Neural cell (in vitro differentiated cells): ENCODE data around the gene CCDC150. TPM values are rescaled to one million over a fixed set of nuclear protein-coding genes. Genes with fewer than 3 reads are reported as not detected.

Experiments
- H2AFZ ChIP-seq: fragments of 200-600, 300-800 bp; sonication (generic), shearing (Covaris generic); 2 replicates; pipeline ENCODE4 v1.6.0; 2014; ENCODE audit warnings: low read depth, mild to moderate bottlenecking, antibody characterized with exemption, low read length, moderate library complexity
- H3F3A ChIP-seq: fragments of 200-600 bp; shearing (Covaris generic); 2 replicates; pipeline ENCODE4 v1.6.1; 2016; ENCODE audit warnings: mild to moderate bottlenecking, moderate library complexity, mixed read lengths, antibody characterized with exemption, low read length; ENCODE audit not compliant: insufficient read depth, poor library complexity, severe bottlenecking
- H3K27ac ChIP-seq: fragments of 200-600, 300-800 bp; sonication (generic), shearing (Covaris generic); 2 replicates; pipeline ENCODE4 v1.5.1; 2014; ENCODE audit warnings: mild to moderate bottlenecking, low read length, moderate library complexity
- H3K27me3 ChIP-seq: fragments of 300-800, 200-600 bp; sonication (generic), shearing (Covaris generic); 2 replicates; pipeline ENCODE4 v1.6.0; 2014; ENCODE audit warnings: mild to moderate bottlenecking, low read depth, low read length, moderate library complexity; ENCODE audit not compliant: insufficient read depth
- H3K36me3 ChIP-seq: fragments of 300-800, 200-600 bp; sonication (generic), shearing (Covaris generic); 2 replicates; pipeline ENCODE4 v1.5.1; 2014; ENCODE audit warnings: mild to moderate bottlenecking, antibody characterized with exemption, low read length, moderate library complexity; ENCODE audit not compliant: insufficient read depth
- H3K4me2 ChIP-seq: fragments of 300-800, 200-600 bp; sonication (generic), shearing (Covaris generic); 2 replicates; pipeline ENCODE4 v1.6.0; 2014; ENCODE audit warnings: mild to moderate bottlenecking, low read length
- H3K4me3 ChIP-seq: fragments of 300-800, 200-600 bp; sonication (generic), shearing (Covaris generic); 2 replicates; pipeline ENCODE4 v1.5.1; 2014; ENCODE audit warnings: mild to moderate bottlenecking, low read length, moderate library complexity
- H3K79me2 ChIP-seq: fragments of 200-600 bp; shearing (Covaris generic); replicated peaks from 2 replicates; pipeline ENCODE4 v1.6.0; 2014; ENCODE audit warnings: mild to moderate bottlenecking, low read length, moderate library complexity; ENCODE audit not compliant: insufficient read depth
- H3K9ac ChIP-seq: fragments of 300-800, 200-600 bp; sonication (generic), shearing (Covaris generic); 2 replicates; pipeline ENCODE4 v1.6.1; 2016; ENCODE audit warnings: mild to moderate bottlenecking, low read length, mixed read lengths
- H3K9me2 ChIP-seq: fragments of 200-600 bp; shearing (Covaris generic); 2 replicates; pipeline ENCODE4 v1.6.1; 2016; ENCODE audit warnings: mild to moderate bottlenecking, low read length, mixed read lengths; ENCODE audit not compliant: insufficient read depth
- H3K9me3 ChIP-seq: fragments of 200-600, 300-800 bp; sonication (generic), shearing (Covaris generic); 2 replicates; pipeline ENCODE4 v1.6.1; 2016; ENCODE audit warnings: mild to moderate bottlenecking, mixed run types, low read length, moderate library complexity, mixed read lengths
- H4K20me1 ChIP-seq: fragments of 200-600 bp; shearing (Covaris generic); 2 replicates; pipeline ENCODE4 v1.6.1; 2016; ENCODE audit warnings: mild to moderate bottlenecking, mixed run types; ENCODE audit not compliant: insufficient read depth
- EP300 ChIP-seq: fragments of 450-650 bp; conservative IDR thresholded peaks from 2 replicates; pipeline ENCODE4 v1.6.1; 2014; ENCODE audit warnings: antibody characterized with exemption, mild to moderate bottlenecking, moderate library complexity; ENCODE audit not compliant: poor library complexity, severe bottlenecking
- EZH2 ChIP-seq: fragments of 200-600, 300-800 bp; shearing (Covaris generic), sonication (generic); IDR thresholded peaks from 2 replicates; pipeline ENCODE4 v1.6.1; 2014; ENCODE audit warnings: antibody characterized with exemption, low read length, borderline replicate concordance, mild to moderate bottlenecking; ENCODE audit not compliant: insufficient read depth, poor library complexity, severe bottlenecking
- MXI1 ChIP-seq: fragments of 450-650 bp; conservative IDR thresholded peaks from 2 replicates; pipeline ENCODE4 v1.6.1; 2014; ENCODE audit warnings: antibody characterized with exemption, mild to moderate bottlenecking; ENCODE audit not compliant: poor library complexity, severe bottlenecking
- POLR2AphosphoS5 ChIP-seq: IDR thresholded peaks from 2 replicates; pipeline ENCODE4 v1.6.1; 2012
- RAD21 ChIP-seq: fragments of 450-650 bp; conservative IDR thresholded peaks from 2 replicates; pipeline ENCODE4 v1.6.1; 2014; ENCODE audit warnings: antibody characterized with exemption, mild to moderate bottlenecking, moderate library complexity
- SMC3 ChIP-seq: fragments of 450-650 bp; conservative IDR thresholded peaks from 2 replicates; pipeline ENCODE4 v1.6.1; 2014; ENCODE audit warnings: antibody characterized with exemption, mild to moderate bottlenecking, moderate library complexity; ENCODE audit not compliant: poor library complexity
- TAF1 ChIP-seq: IDR thresholded peaks from 2 replicates; pipeline ENCODE4 v1.6.1; 2012; ENCODE audit warnings: low read depth
- polyA plus RNA-seq: library from polyadenylated mRNA; depleted of rRNA; stranded (reverse); fragments of >200 nt; gene quantifications from 2 replicates; pipeline ENCODE4 v1.2.3, GENCODE V29; 2014
- TF ChIP-seq, protein P1 (sequence below): IDR thresholded peaks from 2 replicates; pipeline ENCODE4 v1.6.1; 2012; ENCODE audit warnings: borderline replicate concordance
- TF ChIP-seq, protein P2 (sequence below): fragments of 450-650 bp; IDR thresholded peaks from 2 replicates; pipeline ENCODE4 v1.5.1; 2014; ENCODE audit warnings: antibody characterized with exemption, mild to moderate bottlenecking, moderate library complexity; ENCODE audit not compliant: poor library complexity, severe bottlenecking

The CCDC150 gene
- polyA plus RNA-seq, 1 donor from 2014 or later = 0.57 TPM

DNA sequence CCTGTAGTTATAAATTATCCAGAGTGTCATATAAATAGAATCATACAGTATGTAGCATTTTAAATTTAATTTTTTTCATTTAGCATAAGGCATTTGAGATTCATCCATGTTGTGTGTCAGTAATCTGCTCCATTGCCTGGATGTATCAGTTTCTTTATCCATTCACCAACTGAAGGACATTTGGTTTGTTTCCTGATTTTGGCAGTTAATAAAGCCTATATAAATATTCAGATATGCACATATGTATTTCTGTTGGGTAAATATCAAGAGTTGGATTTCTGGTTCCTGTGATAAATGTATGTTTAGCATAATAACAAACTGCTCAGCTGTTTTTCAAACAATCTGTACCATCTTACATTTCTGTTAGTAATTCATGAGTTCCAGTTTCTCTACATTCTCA, 39.9 kb downstream of the CCDC150 start:
- Histone ChIP-seq H3K79me2 (no peaks in the 10 kb centered on the region), H3K27me3 (no peaks in the 10 kb centered on the region), H3K4me3 (no peak overlapping the region), H3K9ac (no peak overlapping the region), H3K27ac (no peak overlapping the region), H3K36me3 (no peaks in the 10 kb centered on the region), H3K4me2 (no peak overlapping the region), H4K20me1 (no peaks in the 10 kb centered on the region), H2AFZ (no peak overlapping the region), H3K9me3 (peaks cover 2% of the 10 kb centered on the region), H3K9me2 (no peaks in the 10 kb centered on the region), H3F3A (no peaks in the 10 kb centered on the region)
- TF ChIP-seq, protein P1, sequence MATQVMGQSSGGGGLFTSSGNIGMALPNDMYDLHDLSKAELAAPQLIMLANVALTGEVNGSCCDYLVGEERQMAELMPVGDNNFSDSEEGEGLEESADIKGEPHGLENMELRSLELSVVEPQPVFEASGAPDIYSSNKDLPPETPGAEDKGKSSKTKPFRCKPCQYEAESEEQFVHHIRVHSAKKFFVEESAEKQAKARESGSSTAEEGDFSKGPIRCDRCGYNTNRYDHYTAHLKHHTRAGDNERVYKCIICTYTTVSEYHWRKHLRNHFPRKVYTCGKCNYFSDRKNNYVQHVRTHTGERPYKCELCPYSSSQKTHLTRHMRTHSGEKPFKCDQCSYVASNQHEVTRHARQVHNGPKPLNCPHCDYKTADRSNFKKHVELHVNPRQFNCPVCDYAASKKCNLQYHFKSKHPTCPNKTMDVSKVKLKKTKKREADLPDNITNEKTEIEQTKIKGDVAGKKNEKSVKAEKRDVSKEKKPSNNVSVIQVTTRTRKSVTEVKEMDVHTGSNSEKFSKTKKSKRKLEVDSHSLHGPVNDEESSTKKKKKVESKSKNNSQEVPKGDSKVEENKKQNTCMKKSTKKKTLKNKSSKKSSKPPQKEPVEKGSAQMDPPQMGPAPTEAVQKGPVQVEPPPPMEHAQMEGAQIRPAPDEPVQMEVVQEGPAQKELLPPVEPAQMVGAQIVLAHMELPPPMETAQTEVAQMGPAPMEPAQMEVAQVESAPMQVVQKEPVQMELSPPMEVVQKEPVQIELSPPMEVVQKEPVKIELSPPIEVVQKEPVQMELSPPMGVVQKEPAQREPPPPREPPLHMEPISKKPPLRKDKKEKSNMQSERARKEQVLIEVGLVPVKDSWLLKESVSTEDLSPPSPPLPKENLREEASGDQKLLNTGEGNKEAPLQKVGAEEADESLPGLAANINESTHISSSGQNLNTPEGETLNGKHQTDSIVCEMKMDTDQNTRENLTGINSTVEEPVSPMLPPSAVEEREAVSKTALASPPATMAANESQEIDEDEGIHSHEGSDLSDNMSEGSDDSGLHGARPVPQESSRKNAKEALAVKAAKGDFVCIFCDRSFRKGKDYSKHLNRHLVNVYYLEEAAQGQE = no peak
- TF ChIP-seq MXI1 = no peak
- TF ChIP-seq RAD21 = no peak
- TF ChIP-seq SMC3 = no peak
- no peak for TF ChIP-seq TAF1
- TF ChIP-seq EZH2 = no peak
- TF ChIP-seq EP300 = no peak

DNA sequence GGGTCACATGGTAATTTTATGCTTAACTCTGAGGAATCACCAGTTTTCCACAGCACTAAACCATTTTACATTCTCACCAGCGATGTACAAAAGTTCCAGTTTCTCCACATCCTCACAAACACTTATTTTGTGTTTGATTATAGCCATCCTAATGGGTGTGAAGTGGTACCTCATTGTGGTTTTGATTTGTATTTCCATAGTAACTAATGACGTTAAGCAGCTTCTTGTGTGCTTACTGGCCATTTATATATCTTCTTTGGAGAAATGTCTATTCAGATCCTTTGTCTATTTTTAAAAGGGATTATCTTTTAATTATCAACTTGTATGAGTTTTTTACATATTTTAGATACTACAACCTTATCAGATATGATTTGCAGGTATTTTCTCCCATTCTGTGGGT, 42.0 kb downstream of the CCDC150 start:
- no peaks in the 10 kb centered on the region for H3K27me3 ChIP-seq
- no peaks in the 10 kb centered on the region for H3F3A ChIP-seq
- H3K4me2 ChIP-seq = no peak overlapping the region
- H3K27ac ChIP-seq = no peak overlapping the region
- H4K20me1 ChIP-seq = no peaks in the 10 kb centered on the region
- TF ChIP-seq POLR2AphosphoS5 = no peak
- TF ChIP-seq RAD21 = no peak
- no peak for TF ChIP-seq SMC3
- TF ChIP-seq TAF1 = no peak
- no peak for TF ChIP-seq MXI1
- TF ChIP-seq, protein P2, sequence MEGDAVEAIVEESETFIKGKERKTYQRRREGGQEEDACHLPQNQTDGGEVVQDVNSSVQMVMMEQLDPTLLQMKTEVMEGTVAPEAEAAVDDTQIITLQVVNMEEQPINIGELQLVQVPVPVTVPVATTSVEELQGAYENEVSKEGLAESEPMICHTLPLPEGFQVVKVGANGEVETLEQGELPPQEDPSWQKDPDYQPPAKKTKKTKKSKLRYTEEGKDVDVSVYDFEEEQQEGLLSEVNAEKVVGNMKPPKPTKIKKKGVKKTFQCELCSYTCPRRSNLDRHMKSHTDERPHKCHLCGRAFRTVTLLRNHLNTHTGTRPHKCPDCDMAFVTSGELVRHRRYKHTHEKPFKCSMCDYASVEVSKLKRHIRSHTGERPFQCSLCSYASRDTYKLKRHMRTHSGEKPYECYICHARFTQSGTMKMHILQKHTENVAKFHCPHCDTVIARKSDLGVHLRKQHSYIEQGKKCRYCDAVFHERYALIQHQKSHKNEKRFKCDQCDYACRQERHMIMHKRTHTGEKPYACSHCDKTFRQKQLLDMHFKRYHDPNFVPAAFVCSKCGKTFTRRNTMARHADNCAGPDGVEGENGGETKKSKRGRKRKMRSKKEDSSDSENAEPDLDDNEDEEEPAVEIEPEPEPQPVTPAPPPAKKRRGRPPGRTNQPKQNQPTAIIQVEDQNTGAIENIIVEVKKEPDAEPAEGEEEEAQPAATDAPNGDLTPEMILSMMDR = no peak
- no peak for TF ChIP-seq EZH2
- no peak for TF ChIP-seq EP300
- TF ChIP-seq, protein P1 = no peak
- no peaks in the 10 kb centered on the region for H3K36me3 ChIP-seq
- H3K4me3 ChIP-seq = no peak overlapping the region
- no peak overlapping the region for H3K9ac ChIP-seq
- peaks cover 6% of the 10 kb centered on the region for H3K9me3 ChIP-seq
- no peak overlapping the region for H2AFZ ChIP-seq
- no peaks in the 10 kb centered on the region for H3K9me2 ChIP-seq
- H3K79me2 ChIP-seq = no peaks in the 10 kb centered on the region
